ENCODE results near the gene ASTN2. TPM values are rescaled to one million over a fixed set of nuclear protein-coding genes. Genes with fewer than 3 reads are reported as not detected.

The ASTN2 gene
- total and polyA plus RNA-seq, 10 of the 15 experiments (the other 5 are each of a cell fraction or from before 2014, with no cell fraction given), result 1.4 to 15.7 (median 7.0) TPM

- RAD21 ChIA-PET (ENCODE audit: unreplicated experiment), result no interaction called here
- 100% methylated on average over 2 of the region's 2 CpGs for WGBS (ENCODE audit: insufficient coverage, insufficient replicate concordance, low lambda C conversion rate, missing lambda C conversion rate)
- POLR2A ChIA-PET, result no interaction called here
- DNase-seq (ENCODE audit: low read depth, low spot score), result no peak
- Histone ChIP-seq H3K27ac (ENCODE audit: control insufficient read depth, insufficient read depth) (no peak overlapping the region), H2AFZ (ENCODE audit: control insufficient read depth, low read depth, low read length) (no peak overlapping the region), H3K9ac (ENCODE audit: control insufficient read depth, insufficient read depth, low read length) (no peak overlapping the region), H3K4me2 (ENCODE audit: control insufficient read depth, insufficient read depth) (no peak overlapping the region), H4K20me1 (ENCODE audit: control insufficient read depth, insufficient read depth) (no peaks in the 10 kb centered on the region), H3K9me3 (replicated peaks; ENCODE audit: control insufficient read depth, insufficient read depth, low read length) (no peaks in the 10 kb centered on the region), H3K4me1 (ENCODE audit: control insufficient read depth, insufficient read depth, low read length) (no peaks in the 10 kb centered on the region), H3K4me3 (no peak overlapping the region), H3K36me3 (ENCODE audit: control insufficient read depth in 2 of 2, insufficient read depth in 2 of 2, low read length in 1 of 2) (no peaks in the 10 kb centered on the region), H3K27me3 (replicated peaks in 1 of 2; ENCODE audit: control insufficient read depth in 2 of 2, insufficient read depth in 2 of 2, low read length in 1 of 2) (no peaks in the 10 kb centered on the region), H3K79me2 (ENCODE audit: control insufficient read depth, insufficient read depth, low read length) (no peaks in the 10 kb centered on the region)
- CTCF ChIA-PET, result interaction anchor here (0.6 to 1.0 kb wide), 2 partner anchors 43 to 1140 kb away, joined by 3 to 4 read pairs; no protein-coding TSS in a partner anchor
- BruUV-seq (replicated peaks), result no TSS peak
- in situ Hi-C loops (cut with MboI) (no loop called here), intact Hi-C loops (cut with micrococcal nuclease; ENCODE audit: unreplicated experiment) (no loop called here)
- no peak for ATAC-seq
- no peak for TF ChIP-seq ATF7 (IDR thresholded peaks at IDR 0.05; ENCODE audit: low read depth)
- no peak for TF ChIP-seq HDAC2 (IDR thresholded peaks at IDR 0.05)
- no peak for TF ChIP-seq ZZZ3 (IDR thresholded peaks at IDR 0.05; ENCODE audit: control insufficient read depth, insufficient read length, low read depth)
- no peak for TF ChIP-seq SREBF1 (IDR thresholded peaks at IDR 0.05; ENCODE audit: low read length)
- no peak for TF ChIP-seq NRF1 (conservative IDR thresholded peaks at IDR 0.05; ENCODE audit: low read depth, low read length)
- no peak for TF ChIP-seq MYC (IDR thresholded peaks at IDR 0.05; ENCODE audit: insufficient read depth, insufficient read length, insufficient replicate concordance, low read length, severe bottlenecking)
- no peak for FAIRE-seq
- SMC1A ChIA-PET (ENCODE audit: uncharacterized antibody, unreplicated experiment), result interaction anchor here (1.0 kb wide), 1 partner anchor 20 kb away, joined by 3 read pairs; no protein-coding TSS in a partner anchor
Observed at GRCh38 chr9:116641292-116642059, 773.4 kb downstream of the ASTN2 start.

GRCh38 chr9:116639251-116639741 is 775.6 kb downstream of the ASTN2 start:
- no peaks in the 10 kb centered on the region for H3K79me2 ChIP-seq (ENCODE audit: control insufficient read depth, insufficient read depth, low read length)
- POLR2A ChIA-PET, result no interaction called here
- H3K9me3 ChIP-seq (replicated peaks; ENCODE audit: control insufficient read depth, insufficient read depth, low read length), result no peaks in the 10 kb centered on the region
- H3K9ac ChIP-seq (ENCODE audit: control insufficient read depth, insufficient read depth, low read length), result no peak overlapping the region
- no peaks in the 10 kb centered on the region for H3K36me3 ChIP-seq (ENCODE audit: control insufficient read depth in 2 of 2, insufficient read depth in 2 of 2, low read length in 1 of 2)
- H2AFZ ChIP-seq (ENCODE audit: control insufficient read depth, low read depth, low read length), result no peak overlapping the region
- no peak for FAIRE-seq
- RAD21 ChIA-PET (ENCODE audit: unreplicated experiment), result no interaction called here
- in situ Hi-C loops (cut with MboI), result no loop called here
- intact Hi-C loops (cut with micrococcal nuclease; ENCODE audit: unreplicated experiment), result no loop called here
- H3K4me1 ChIP-seq (ENCODE audit: control insufficient read depth, insufficient read depth, low read length), result no peaks in the 10 kb centered on the region
- no peak overlapping the region for H3K27ac ChIP-seq (ENCODE audit: control insufficient read depth, insufficient read depth)
- DNase-seq (ENCODE audit: low read depth, low spot score), result no peak
- no peak overlapping the region for H3K4me3 ChIP-seq
- no peaks in the 10 kb centered on the region for H4K20me1 ChIP-seq (ENCODE audit: control insufficient read depth, insufficient read depth)
- H3K27me3 ChIP-seq (replicated peaks in 1 of 2; ENCODE audit: control insufficient read depth in 2 of 2, insufficient read depth in 2 of 2, low read length in 1 of 2), result no peaks in the 10 kb centered on the region
- no TSS peak for BruUV-seq (replicated peaks)
- ATAC-seq, result no peak
- no peak overlapping the region for H3K4me2 ChIP-seq (ENCODE audit: control insufficient read depth, insufficient read depth)
- CTCF ChIA-PET, result no interaction called here
- SMC1A ChIA-PET (ENCODE audit: uncharacterized antibody, unreplicated experiment), result no interaction called here
- no peak for TF ChIP-seq RCOR1 (conservative IDR thresholded peaks at IDR 0.05; ENCODE audit: low read depth, low read length)
- no peak for TF ChIP-seq E2F4 (IDR thresholded peaks at IDR 0.05; ENCODE audit: low read depth, low read length)
- no peak for TF ChIP-seq RELB (IDR thresholded peaks at IDR 0.05; ENCODE audit: low read depth)
- TF ChIP-seq SMARCA5 (IDR thresholded peaks at IDR 0.05), result no peak
- no peak for TF ChIP-seq JUND (IDR thresholded peaks at IDR 0.05; ENCODE audit: low read depth, low read length)
- TF ChIP-seq ETV6 (conservative IDR thresholded peaks at IDR 0.05 in 1 of 2, IDR thresholded peaks at IDR 0.05 in 1 of 2; ENCODE audit: borderline replicate concordance in 1 of 2, low read depth in 1 of 2), result no peak
- no peak for TF ChIP-seq ATF3 (IDR thresholded peaks at IDR 0.05; ENCODE audit: borderline replicate concordance, extremely low read depth, low read depth, low read length)
- TF ChIP-seq STAT3 (IDR thresholded peaks at IDR 0.05; ENCODE audit: low read depth, low read length), result no peak
